Right renal cortex interstitium (tissue), 3 donors: ENCODE results near the gene C2CD2. TPM values are rescaled to one million over a fixed set of nuclear protein-coding genes. Genes with fewer than 3 reads are reported as not detected.
A peak's percentile ranks its signal among the peaks of the same experiment; 100 is the strongest.

ENCODE experiments used
- DNase-seq, 3 donors: peaks; one replicate each; pipeline ENCODE4 v3.0.0-alpha.2; 2013; ENCODE audit warnings: low read depth in 3 of 3, low spot score in 2 of 3
- polyA plus RNA-seq, 3 donors: library from polyadenylated mRNA; unstranded; fragments of 120-200 nt; gene quantifications; one replicate each; pipeline ENCODE4 v1.2.1, GENCODE V29; 2013; ENCODE audit not compliant: insufficient read length in 3 of 3

Gene C2CD2
- polyA plus RNA-seq, 3 donors, result 13.4 to 13.9 (median 13.9) TPM

GRCh38 chr21:41892726-41893125, 61.1 kb downstream of the C2CD2 start:
- DNase-seq, result no peak

- DNase-seq, result no peak
Observed at GRCh38 chr21:41891132-41891531, 62.7 kb downstream of the C2CD2 start.

DNA sequence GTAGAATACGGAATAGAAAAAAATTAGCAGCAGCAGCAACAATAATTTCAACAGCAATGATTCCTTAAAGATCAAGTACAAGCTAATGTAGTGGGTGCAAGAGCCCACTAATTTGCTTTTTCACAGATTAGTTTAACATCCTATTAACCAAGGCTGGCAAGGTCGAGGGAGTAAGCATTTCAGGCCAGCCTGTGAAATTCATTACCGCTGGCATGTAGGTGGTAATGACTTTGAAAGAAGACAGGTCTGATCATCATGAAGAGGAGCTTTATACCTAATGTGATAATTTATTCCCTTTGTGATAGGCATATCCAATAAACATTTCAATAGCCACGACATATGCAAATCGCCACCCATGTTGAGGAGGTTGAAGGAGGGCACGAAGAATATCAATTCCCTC, 63.5 kb downstream of the C2CD2 start:
- no peak for DNase-seq

- no peak for DNase-seq
Observed at GRCh38 chr21:41888749-41889376, 65.0 kb downstream of the C2CD2 start.

GRCh38 chr21:41887667-41888066, 66.2 kb downstream of the C2CD2 start:
- DNase-seq, result no peak

GRCh38 chr21:41886328-41886727, 67.5 kb downstream of the C2CD2 start:
- DNase-seq, result no peak

DNA sequence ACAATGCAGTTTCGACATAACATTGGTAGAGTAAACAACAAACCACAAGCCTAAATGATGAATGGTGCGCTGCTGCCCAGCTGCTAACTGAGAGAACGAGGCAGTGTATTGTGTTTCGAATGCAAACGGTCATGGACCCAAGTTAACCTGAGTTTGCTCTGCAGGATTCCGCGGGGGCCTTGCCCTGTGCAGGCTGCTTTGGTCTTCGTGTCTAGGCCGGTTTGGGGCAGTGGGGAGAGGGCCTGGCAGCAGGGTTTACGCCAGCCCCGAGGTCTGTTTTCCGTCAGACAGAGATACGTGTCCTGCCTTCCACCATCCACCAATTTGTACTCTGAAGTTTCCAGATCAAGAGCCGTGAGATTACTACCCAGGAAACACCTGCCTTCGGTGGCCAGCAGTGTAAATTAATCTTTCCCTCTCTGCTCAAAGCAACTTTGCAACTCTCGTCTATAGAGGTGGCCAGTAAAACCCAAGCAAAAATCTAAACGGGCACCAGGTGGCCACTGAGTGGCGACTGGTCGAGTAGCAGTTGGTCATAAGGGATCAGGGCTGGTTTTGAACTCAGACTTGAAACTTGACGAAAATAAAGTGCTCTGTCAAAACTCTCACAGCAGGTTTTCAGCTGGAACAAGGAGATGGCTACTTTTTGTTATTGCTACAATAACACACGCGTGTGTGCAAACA, 68.3 kb downstream of the C2CD2 start:
- no peak for DNase-seq

GRCh38 chr21:41884501-41885030, 69.3 kb downstream of the C2CD2 start:
- no peak for DNase-seq

- DNase-seq, result no peak
Observed at GRCh38 chr21:41883582-41883981, 70.2 kb downstream of the C2CD2 start.

GRCh38 chr21:41881051-41881450, 72.8 kb downstream of the C2CD2 start:
- DNase-seq, result no peak

DNA sequence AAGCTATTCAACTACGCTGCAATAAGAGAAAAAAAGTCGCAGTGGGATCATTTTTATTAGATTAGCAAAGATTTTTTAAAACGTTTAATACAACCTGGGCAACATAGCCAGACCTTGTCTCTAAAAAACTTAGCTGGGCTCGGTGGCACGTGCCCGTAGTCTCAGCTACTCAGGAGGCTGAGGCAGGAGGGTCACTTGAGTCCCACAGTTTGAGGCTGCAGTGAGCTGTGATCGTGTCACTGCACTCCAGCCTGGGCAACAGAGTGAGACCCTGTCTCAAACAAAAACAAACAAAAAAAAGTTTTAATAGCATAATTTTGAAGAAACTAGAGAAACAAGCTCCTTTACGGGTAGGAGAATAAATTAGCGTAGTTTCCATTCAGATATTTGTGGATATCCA, 73.7 kb downstream of the C2CD2 start:
- no peak for DNase-seq

GRCh38 chr21:41879190-41879998, 74.4 kb downstream of the C2CD2 start, which contains the start of gene PRDM15:
PRDM15 (minus strand) TSS chr21:41879344; CDS start chr21:41860363, 18,981 bp downstream.
- DNase-seq, result peak in 2 of 3 donors; percentile 14 to 36

- peak in 2 of 3 donors; percentile 20 to 68 for DNase-seq
Observed at GRCh38 chr21:41878831-41879189, 75.0 kb downstream of the C2CD2 start.

GRCh38 chr21:41877901-41878830, 75.7 kb downstream of the C2CD2 start:
- DNase-seq, result peak in 1 of 3 donors; percentile 25

- no peak for DNase-seq
Observed at GRCh38 chr21:41876928-41877652, 76.7 kb downstream of the C2CD2 start.

- no peak for DNase-seq
Observed at GRCh38 chr21:41876396-41876795, 77.4 kb downstream of the C2CD2 start.

GRCh38 chr21:41875086-41875485, 78.7 kb downstream of the C2CD2 start:
- DNase-seq, result no peak

GRCh38 chr21:41874611-41875010, 79.2 kb downstream of the C2CD2 start:
- DNase-seq, result no peak

DNA sequence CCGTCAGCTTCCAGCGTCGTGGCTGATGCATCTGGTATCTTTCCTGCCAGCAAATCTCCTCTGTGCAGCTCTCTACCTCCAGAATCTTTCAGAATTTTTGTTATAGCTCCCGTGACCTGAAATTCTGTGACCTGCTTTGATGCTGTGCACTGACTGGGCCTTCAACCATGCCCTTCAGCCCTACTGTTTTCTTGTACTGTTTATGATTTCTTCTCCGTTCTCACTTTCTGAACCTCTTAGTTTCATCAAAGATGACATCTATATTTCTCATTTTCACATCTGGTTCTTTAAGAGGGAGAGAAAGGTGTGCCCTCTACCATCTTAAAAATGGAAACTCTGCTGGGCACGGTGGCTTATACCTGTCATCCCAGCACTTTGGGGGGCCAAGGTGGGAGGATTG, 80.4 kb downstream of the C2CD2 start:
- DNase-seq, result no peak

GRCh38 chr21:41873005-41873404, 80.8 kb downstream of the C2CD2 start:
- no peak for DNase-seq
